WI38 (cell line): ENCODE measurements around the gene HTRA3.

Experiments
- H3K4me3 ChIP-seq: 2 replicates; pipeline ENCODE4 v1.5.1; 2011; ENCODE audit warnings: low read depth, mild to moderate bottlenecking, control low read depth, low read length
- CTCF ChIP-seq: IDR thresholded peaks from 2 replicates; pipeline ENCODE4 v1.5.1; 2012; ENCODE audit warnings: low read depth, mild to moderate bottlenecking, control low read depth, low read length

Gene HTRA3

GRCh38 chr4:8265171-8265929, 4.2 kb upstream of the HTRA3 start:
- no peak overlapping the region for H3K4me3 ChIP-seq
- TF ChIP-seq CTCF: no peak

- H3K4me3 ChIP-seq: no peak overlapping the region
- TF ChIP-seq CTCF: no peak
These were observed 3.5 kb upstream of the HTRA3 start for GRCh38 chr4:8266088-8266487.

GRCh38 chr4:8266508-8266907, 3.0 kb upstream of the HTRA3 start:
- no peak overlapping the region for H3K4me3 ChIP-seq
- TF ChIP-seq CTCF: no peak

- TF ChIP-seq CTCF: peak; percentile 73
- no peak overlapping the region for H3K4me3 ChIP-seq
These were observed 2.5 kb upstream of the HTRA3 start for GRCh38 chr4:8267077-8267476.

GRCh38 chr4:8268211-8268610, 1.3 kb upstream of the HTRA3 start:
- no peak overlapping the region for H3K4me3 ChIP-seq
- no peak for TF ChIP-seq CTCF

- no peak for TF ChIP-seq CTCF
These were observed 536 bp upstream of the HTRA3 start for GRCh38 chr4:8268901-8269534.

GRCh38 chr4:8270418-8270771, 841 bp downstream of the HTRA3 start:
- H3K4me3 ChIP-seq: peak overlapping the region; percentile 44
- TF ChIP-seq CTCF: no peak

More at GRCh38 chr4:8268901-8269534, 536 bp upstream of the HTRA3 start:
- no peak overlapping the region for H3K4me3 ChIP-seq
